Mucosa of rectum (tissue), 2 donors: ENCODE measurements around the gene ATF7.
"Not testable (repeated sequence)": the region's sequence is repeated elsewhere in the genome, so short reads cannot be mapped to it uniquely, and the experiment has no call there.

ENCODE experiments used
- H3K27ac ChIP-seq, 2 donors: one replicate each; pipeline ENCODE4 v1.7.0; 2013; ENCODE audit warnings: inconsistent platforms in 2 of 2, low read depth in 2 of 2, low read length in 2 of 2
- H3K27me3 ChIP-seq, 2 donors: one replicate each; pipeline ENCODE4 v1.7.0; 2013; ENCODE audit warnings: low read length in 2 of 2; ENCODE audit not compliant: control insufficient read depth in 2 of 2, insufficient read depth in 2 of 2
- H3K36me3 ChIP-seq, 2 donors: one replicate each; pipeline ENCODE4 v1.7.0; 2013; ENCODE audit warnings: low read length in 2 of 2; ENCODE audit not compliant: control insufficient read depth in 2 of 2, insufficient read depth in 2 of 2
- H3K4me1 ChIP-seq, 2 donors: one replicate each; pipeline ENCODE4 v1.7.0; 2013; ENCODE audit warnings: low read length in 2 of 2, mild to moderate bottlenecking in 1 of 2; ENCODE audit not compliant: control insufficient read depth in 2 of 2, insufficient read depth in 2 of 2
- H3K4me3 ChIP-seq, 2 donors: one replicate each; pipeline ENCODE4 v1.7.0; 2013; ENCODE audit warnings: low read length in 2 of 2
- H3K9ac ChIP-seq, 2 donors: one replicate each; pipeline ENCODE4 v1.7.0; 2013; ENCODE audit warnings: low read length in 2 of 2, low read depth in 1 of 2, mild to moderate bottlenecking in 1 of 2
- H3K9me3 ChIP-seq, 2 donors: one replicate each; pipeline ENCODE4 v1.7.0; 2013; ENCODE audit warnings: low read length in 2 of 2; ENCODE audit not compliant: control insufficient read depth in 2 of 2
- donor health status: healthy.
- donor health status: Normal muscosa, but diverticular disease.

ATF7 gene

GRCh38 chr12:53616950-53617349 is 9.2 kb downstream of the ATF7 start:
- no peak overlapping the region for H3K9ac ChIP-seq
- H3K9me3 ChIP-seq, result no peaks in the 10 kb centered on the region
- no peak overlapping the region for H3K4me3 ChIP-seq
- H3K4me1 ChIP-seq, result peaks cover 4 to 5% of the 10 kb centered on the region in 2 donors
- no peaks in the 10 kb centered on the region for H3K27me3 ChIP-seq
- peaks cover 4 to 5% of the 10 kb centered on the region in 2 donors for H3K36me3 ChIP-seq
- H3K27ac ChIP-seq, result no peak overlapping the region

- Histone ChIP-seq H3K27me3 (no peaks in the 10 kb centered on the region), H3K9ac (no peak overlapping the region), H3K36me3 (peaks cover 4 to 5% of the 10 kb centered on the region in 2 donors), H3K4me3 (no peak overlapping the region), H3K9me3 (no peaks in the 10 kb centered on the region), H3K4me1 (peaks cover 4 to 5% of the 10 kb centered on the region in 2 donors), H3K27ac (no peak overlapping the region)
Measured at GRCh38 chr12:53613821-53614220, 12.4 kb downstream of the ATF7 start.

GRCh38 chr12:53612978-53613377 is 13.2 kb downstream of the ATF7 start:
- no peaks in the 10 kb centered on the region for H3K9me3 ChIP-seq
- no peaks in the 10 kb centered on the region for H3K27me3 ChIP-seq
- H3K4me3 ChIP-seq, result no peak overlapping the region
- H3K27ac ChIP-seq, result no peak overlapping the region
- no peak overlapping the region for H3K9ac ChIP-seq
- H3K36me3 ChIP-seq, result peaks cover 4 to 5% of the 10 kb centered on the region in 2 donors
- H3K4me1 ChIP-seq, result no peaks in the 10 kb centered on the region

DNA sequence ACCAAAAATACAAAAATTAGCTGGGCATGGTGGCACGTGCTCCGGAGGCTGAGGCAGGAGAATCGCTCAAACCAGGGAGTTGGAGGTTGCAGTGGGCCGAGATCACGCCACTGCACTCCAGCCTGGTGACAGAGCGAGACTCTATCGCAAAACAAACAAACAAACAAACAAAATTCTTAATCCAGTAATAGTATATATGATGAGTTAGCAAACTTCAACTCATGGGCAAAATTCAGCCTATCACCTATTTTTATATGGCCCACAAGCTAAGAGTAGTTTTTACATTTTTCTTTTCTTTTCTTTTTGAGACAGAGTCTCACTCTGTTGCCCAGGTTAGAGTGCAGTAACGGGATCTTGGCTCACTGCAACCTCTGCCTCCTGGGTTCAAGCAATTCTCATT is 14.9 kb downstream of the ATF7 start:
- Histone ChIP-seq H3K9me3 (no peaks in the 10 kb centered on the region), H3K27ac (no peak overlapping the region), H3K4me1 (no peaks in the 10 kb centered on the region), H3K9ac (no peak overlapping the region), H3K36me3 (peaks cover 4 to 5% of the 10 kb centered on the region in 2 donors), H3K4me3 (no peak overlapping the region), H3K27me3 (no peaks in the 10 kb centered on the region)

DNA sequence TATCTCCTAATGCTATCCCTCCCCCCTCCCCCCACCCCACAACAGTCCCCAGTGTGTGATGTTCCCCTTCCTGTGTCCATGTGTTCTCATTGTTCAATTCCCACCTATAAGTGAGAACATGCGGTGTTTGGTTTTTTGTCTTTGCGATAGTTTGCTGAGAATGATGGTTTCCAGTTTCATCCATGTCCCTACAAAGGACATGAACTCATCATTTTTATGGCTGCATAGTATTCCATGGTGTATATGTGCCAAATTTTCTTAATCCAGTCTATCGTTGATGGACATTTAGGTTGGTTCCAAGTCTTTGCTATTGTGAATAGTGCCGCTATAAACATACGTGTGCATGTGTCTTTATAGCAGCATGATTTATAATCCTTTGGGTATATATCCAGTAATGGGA is 19.5 kb downstream of the ATF7 start:
- H3K27me3 ChIP-seq, H3K4me1 ChIP-seq, H3K9ac ChIP-seq, H3K27ac ChIP-seq, H3K36me3 ChIP-seq, H3K4me3 ChIP-seq, H3K9me3 ChIP-seq: not testable (repeated sequence)

DNA sequence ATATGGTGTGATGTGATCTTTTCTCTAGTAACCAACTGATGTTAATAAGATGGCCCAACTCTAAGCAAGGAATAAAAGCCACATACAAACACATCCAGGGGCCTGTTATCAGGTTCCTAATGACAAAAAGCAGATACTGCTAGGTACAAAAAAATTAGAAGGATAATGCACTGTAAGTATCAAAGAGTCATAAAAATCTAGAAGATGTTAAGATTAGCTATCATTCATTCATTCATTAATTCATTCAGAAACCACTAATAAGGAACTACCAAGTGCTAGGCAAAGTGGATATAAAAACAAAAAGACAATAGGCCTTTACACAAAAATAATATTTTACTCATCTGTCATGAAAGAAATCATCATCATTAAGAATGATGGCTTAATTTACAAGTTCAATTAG is 21.6 kb downstream of the ATF7 start:
- Histone ChIP-seq H3K4me1 (peaks cover 4 to 12% of the 10 kb centered on the region in 2 donors), H3K9ac (no peak overlapping the region), H3K36me3 (peaks cover 0 to 4% of the 10 kb centered on the region in 2 donors), H3K4me3 (no peak overlapping the region), H3K27me3 (no peaks in the 10 kb centered on the region), H3K9me3 (no peaks in the 10 kb centered on the region), H3K27ac (no peak overlapping the region)

- Histone ChIP-seq H3K27ac (no peak overlapping the region), H3K9ac (no peak overlapping the region)
Measured at GRCh38 chr12:53603804-53604203, 22.4 kb downstream of the ATF7 start.

DNA sequence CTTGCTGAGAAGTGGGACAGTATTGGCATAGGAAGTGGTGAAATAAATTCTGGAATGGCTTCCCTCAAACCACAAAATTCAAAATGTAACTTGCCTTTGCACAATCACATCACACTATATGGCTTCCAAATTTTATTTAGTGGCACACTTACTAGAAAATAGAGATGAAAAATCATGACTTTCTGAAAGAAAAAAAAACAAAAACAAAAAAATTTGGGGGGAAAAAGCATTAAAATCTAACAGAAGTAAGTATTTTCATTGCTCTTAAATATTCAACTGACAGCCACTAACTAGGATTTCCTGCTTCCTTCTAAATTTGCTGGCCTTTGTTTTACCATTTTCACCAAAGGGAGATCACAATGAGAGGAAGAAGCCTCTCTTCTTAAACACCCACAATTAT is 23.0 kb downstream of the ATF7 start:
- H3K36me3 ChIP-seq, result peaks cover 0 to 4% of the 10 kb centered on the region in 2 donors
- no peak overlapping the region for H3K4me3 ChIP-seq
- no peak overlapping the region for H3K9ac ChIP-seq
- H3K27me3 ChIP-seq, result no peaks in the 10 kb centered on the region
- H3K4me1 ChIP-seq, result peaks cover 4 to 12% of the 10 kb centered on the region in 2 donors
- H3K27ac ChIP-seq, result no peak overlapping the region
- H3K9me3 ChIP-seq, result no peaks in the 10 kb centered on the region

More at GRCh38 chr12:53603804-53604203, 22.4 kb downstream of the ATF7 start:
- Histone ChIP-seq H3K36me3 (peaks cover 0 to 4% of the 10 kb centered on the region in 2 donors), H3K4me3 (no peak overlapping the region), H3K4me1 (peaks cover 4 to 12% of the 10 kb centered on the region in 2 donors), H3K9me3 (no peaks in the 10 kb centered on the region), H3K27me3 (no peaks in the 10 kb centered on the region)

GRCh38 chr12:53602176-53602864 is 23.9 kb downstream of the ATF7 start:
- Histone ChIP-seq H3K9me3 (no peaks in the 10 kb centered on the region), H3K4me1 (peaks cover 4 to 12% of the 10 kb centered on the region in 2 donors), H3K9ac (no peak overlapping the region), H3K4me3 (no peak overlapping the region), H3K36me3 (peaks cover 0 to 4% of the 10 kb centered on the region in 2 donors), H3K27me3 (no peaks in the 10 kb centered on the region), H3K27ac (no peak overlapping the region)

DNA sequence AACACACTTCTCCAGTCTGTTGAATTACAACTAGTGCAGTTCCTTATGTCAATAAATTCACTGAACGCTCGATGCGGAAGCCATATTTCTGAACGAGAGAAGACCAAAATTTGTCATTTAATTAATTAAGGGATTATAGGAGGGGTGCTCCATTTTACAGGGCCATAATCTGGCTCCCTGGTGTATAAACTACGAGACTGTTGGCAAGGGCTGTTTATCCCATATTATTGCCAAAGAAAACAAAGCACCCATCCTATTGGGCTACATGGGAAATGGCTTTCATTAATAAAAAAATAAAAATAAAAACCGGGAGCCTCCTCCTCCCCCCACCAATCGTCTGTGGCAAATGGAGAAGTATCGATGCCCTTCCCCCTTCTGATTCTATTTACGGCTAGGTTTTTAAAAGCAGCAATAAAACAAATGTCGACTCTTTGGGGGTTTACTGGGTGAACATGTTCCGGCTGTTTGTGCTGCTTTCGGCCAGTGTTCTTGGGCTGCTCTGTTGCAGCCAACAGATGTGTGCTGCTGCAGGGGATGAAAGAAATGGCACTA is 24.8 kb downstream of the ATF7 start:
- H3K9me3 ChIP-seq, result no peaks in the 10 kb centered on the region
- peak overlapping the region; percentile 32 to 62 for H3K4me3 ChIP-seq
- no peak overlapping the region for H3K9ac ChIP-seq
- H3K36me3 ChIP-seq, result peaks cover 0 to 4% of the 10 kb centered on the region in 2 donors
- H3K27ac ChIP-seq, result peak overlapping the region in 1 of 2 donors; percentile 12
- peaks cover 4 to 12% of the 10 kb centered on the region in 2 donors for H3K4me1 ChIP-seq
- no peaks in the 10 kb centered on the region for H3K27me3 ChIP-seq
